ENCODE results near the gene DERA. TPM values are rescaled to one million over a fixed set of nuclear protein-coding genes. Genes with fewer than 3 reads are reported as not detected.

The DERA gene
- total and polyA plus RNA-seq, 2 of the 13 experiments (the other 11 are each of a cell fraction or from before 2014, with no cell fraction given): 24.0 to 51.3 TPM

DNA sequence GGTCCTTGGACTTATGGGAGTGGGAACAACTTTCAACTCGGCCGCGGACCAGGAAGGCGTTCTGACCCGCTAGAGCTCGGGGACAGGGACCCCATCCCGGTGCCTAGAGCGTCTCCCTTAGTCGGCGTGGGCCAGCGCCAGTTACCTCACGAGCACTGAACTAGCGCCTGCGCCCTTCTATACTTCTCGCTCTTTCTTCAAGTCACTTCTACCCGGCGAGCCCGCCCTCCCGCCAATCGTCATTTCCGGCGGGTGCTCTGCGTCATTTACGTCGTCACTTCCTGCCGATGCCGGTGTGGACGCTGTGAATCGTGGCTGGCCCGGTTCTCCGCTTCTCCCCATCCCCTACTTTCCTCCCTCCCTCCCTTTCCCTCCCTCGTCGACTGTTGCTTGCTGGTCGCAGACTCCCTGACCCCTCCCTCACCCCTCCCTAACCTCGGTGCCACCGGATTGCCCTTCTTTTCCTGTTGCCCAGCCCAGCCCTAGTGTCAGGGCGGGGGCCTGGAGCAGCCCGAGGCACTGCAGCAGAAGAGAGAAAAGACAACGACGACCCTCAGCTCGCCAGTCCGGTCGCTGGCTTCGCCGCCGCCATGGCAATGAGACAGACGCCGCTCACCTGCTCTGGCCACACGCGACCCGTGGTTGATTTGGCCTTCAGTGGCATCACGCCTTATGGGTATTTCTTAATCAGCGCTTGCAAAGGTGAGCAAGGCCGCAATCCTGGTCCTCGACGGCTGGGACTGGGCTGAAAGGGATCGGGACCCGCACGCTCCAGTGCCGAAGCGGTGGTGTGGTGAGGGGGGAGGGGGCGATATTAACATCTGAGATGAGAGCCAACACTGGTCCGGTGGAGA is 28.8 kb upstream of the DERA start, which contains the start of gene STRAP (continued):
- TF ChIP-seq, protein P1, sequence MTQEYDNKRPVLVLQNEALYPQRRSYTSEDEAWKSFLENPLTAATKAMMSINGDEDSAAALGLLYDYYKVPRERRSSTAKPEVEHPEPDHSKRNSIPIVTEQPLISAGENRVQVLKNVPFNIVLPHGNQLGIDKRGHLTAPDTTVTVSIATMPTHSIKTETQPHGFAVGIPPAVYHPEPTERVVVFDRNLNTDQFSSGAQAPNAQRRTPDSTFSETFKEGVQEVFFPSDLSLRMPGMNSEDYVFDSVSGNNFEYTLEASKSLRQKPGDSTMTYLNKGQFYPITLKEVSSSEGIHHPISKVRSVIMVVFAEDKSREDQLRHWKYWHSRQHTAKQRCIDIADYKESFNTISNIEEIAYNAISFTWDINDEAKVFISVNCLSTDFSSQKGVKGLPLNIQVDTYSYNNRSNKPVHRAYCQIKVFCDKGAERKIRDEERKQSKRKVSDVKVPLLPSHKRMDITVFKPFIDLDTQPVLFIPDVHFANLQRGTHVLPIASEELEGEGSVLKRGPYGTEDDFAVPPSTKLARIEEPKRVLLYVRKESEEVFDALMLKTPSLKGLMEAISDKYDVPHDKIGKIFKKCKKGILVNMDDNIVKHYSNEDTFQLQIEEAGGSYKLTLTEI (CRISPR knock-in tag; conservative IDR thresholded peaks at IDR 0.05): no peak
- TF ChIP-seq ZNF619 (CRISPR knock-in tag; IDR thresholded peaks at IDR 0.05) (no peak; the same call in 1 of the 2 replicates), CHD4 (IDR thresholded peaks at IDR 0.05; ENCODE audit: borderline replicate concordance, low read length) (no peak), GZF1 (CRISPR knock-in tag; IDR thresholded peaks at IDR 0.05) (no peak), RFX1 (IDR thresholded peaks at IDR 0.05) (peak; percentile 57), ETV5 (CRISPR knock-in tag; IDR thresholded peaks at IDR 0.05; ENCODE audit: borderline replicate concordance) (peak; percentile 66; the same call in 1 of the 2 replicates), ZNF878 (CRISPR knock-in tag; IDR thresholded peaks at IDR 0.05) (peak; percentile 92), ZNF790 (CRISPR knock-in tag; IDR thresholded peaks at IDR 0.05; ENCODE audit: borderline replicate concordance) (peak; percentile 65; the same call in 1 of the 2 replicates), ZFP41 (CRISPR knock-in tag; IDR thresholded peaks at IDR 0.05; ENCODE audit: borderline replicate concordance) (0 out of 2 replicates have a peak, but pooled peaks have one; percentile 7), ZZZ3 (CRISPR knock-in tag; IDR thresholded peaks at IDR 0.05; ENCODE audit: borderline replicate concordance) (peak; percentile 51; the same call in 1 of the 2 replicates)
- TF ChIP-seq, protein P2, sequence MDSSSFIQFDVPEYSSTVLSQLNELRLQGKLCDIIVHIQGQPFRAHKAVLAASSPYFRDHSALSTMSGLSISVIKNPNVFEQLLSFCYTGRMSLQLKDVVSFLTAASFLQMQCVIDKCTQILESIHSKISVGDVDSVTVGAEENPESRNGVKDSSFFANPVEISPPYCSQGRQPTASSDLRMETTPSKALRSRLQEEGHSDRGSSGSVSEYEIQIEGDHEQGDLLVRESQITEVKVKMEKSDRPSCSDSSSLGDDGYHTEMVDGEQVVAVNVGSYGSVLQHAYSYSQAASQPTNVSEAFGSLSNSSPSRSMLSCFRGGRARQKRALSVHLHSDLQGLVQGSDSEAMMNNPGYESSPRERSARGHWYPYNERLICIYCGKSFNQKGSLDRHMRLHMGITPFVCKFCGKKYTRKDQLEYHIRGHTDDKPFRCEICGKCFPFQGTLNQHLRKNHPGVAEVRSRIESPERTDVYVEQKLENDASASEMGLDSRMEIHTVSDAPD (CRISPR knock-in tag; IDR thresholded peaks at IDR 0.05): no peak
- TF ChIP-seq, protein P3, sequence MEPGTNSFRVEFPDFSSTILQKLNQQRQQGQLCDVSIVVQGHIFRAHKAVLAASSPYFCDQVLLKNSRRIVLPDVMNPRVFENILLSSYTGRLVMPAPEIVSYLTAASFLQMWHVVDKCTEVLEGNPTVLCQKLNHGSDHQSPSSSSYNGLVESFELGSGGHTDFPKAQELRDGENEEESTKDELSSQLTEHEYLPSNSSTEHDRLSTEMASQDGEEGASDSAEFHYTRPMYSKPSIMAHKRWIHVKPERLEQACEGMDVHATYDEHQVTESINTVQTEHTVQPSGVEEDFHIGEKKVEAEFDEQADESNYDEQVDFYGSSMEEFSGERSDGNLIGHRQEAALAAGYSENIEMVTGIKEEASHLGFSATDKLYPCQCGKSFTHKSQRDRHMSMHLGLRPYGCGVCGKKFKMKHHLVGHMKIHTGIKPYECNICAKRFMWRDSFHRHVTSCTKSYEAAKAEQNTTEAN (CRISPR knock-in tag; conservative IDR thresholded peaks at IDR 0.05): peak; percentile 63; the same call in 1 of the 2 replicates
- TF ChIP-seq, protein P4, sequence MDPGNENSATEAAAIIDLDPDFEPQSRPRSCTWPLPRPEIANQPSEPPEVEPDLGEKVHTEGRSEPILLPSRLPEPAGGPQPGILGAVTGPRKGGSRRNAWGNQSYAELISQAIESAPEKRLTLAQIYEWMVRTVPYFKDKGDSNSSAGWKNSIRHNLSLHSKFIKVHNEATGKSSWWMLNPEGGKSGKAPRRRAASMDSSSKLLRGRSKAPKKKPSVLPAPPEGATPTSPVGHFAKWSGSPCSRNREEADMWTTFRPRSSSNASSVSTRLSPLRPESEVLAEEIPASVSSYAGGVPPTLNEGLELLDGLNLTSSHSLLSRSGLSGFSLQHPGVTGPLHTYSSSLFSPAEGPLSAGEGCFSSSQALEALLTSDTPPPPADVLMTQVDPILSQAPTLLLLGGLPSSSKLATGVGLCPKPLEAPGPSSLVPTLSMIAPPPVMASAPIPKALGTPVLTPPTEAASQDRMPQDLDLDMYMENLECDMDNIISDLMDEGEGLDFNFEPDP (CRISPR knock-in tag; conservative IDR thresholded peaks at IDR 0.05): no peak
- TF ChIP-seq, protein P5, sequence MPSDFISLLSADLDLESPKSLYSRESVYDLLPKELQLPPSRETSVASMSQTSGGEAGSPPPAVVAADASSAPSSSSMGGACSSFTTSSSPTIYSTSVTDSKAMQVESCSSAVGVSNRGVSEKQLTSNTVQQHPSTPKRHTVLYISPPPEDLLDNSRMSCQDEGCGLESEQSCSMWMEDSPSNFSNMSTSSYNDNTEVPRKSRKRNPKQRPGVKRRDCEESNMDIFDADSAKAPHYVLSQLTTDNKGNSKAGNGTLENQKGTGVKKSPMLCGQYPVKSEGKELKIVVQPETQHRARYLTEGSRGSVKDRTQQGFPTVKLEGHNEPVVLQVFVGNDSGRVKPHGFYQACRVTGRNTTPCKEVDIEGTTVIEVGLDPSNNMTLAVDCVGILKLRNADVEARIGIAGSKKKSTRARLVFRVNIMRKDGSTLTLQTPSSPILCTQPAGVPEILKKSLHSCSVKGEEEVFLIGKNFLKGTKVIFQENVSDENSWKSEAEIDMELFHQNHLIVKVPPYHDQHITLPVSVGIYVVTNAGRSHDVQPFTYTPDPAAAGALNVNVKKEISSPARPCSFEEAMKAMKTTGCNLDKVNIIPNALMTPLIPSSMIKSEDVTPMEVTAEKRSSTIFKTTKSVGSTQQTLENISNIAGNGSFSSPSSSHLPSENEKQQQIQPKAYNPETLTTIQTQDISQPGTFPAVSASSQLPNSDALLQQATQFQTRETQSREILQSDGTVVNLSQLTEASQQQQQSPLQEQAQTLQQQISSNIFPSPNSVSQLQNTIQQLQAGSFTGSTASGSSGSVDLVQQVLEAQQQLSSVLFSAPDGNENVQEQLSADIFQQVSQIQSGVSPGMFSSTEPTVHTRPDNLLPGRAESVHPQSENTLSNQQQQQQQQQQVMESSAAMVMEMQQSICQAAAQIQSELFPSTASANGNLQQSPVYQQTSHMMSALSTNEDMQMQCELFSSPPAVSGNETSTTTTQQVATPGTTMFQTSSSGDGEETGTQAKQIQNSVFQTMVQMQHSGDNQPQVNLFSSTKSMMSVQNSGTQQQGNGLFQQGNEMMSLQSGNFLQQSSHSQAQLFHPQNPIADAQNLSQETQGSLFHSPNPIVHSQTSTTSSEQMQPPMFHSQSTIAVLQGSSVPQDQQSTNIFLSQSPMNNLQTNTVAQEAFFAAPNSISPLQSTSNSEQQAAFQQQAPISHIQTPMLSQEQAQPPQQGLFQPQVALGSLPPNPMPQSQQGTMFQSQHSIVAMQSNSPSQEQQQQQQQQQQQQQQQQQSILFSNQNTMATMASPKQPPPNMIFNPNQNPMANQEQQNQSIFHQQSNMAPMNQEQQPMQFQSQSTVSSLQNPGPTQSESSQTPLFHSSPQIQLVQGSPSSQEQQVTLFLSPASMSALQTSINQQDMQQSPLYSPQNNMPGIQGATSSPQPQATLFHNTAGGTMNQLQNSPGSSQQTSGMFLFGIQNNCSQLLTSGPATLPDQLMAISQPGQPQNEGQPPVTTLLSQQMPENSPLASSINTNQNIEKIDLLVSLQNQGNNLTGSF (CRISPR knock-in tag; IDR thresholded peaks at IDR 0.05): peak; percentile 69

All from HepG2 (cell line).